HG03045 (cell line): Measurements from ENCODE around the gene ASCL5.

Experiments used
- ATAC-seq: cut with Tn5 transposase; IDR thresholded peaks from one replicate; pipeline ENCODE4 v1.9.1; 2021; ENCODE audit warnings: mild to moderate bottlenecking, moderate library complexity; ENCODE audit not compliant: unreplicated experiment

Gene ASCL5

DNA sequence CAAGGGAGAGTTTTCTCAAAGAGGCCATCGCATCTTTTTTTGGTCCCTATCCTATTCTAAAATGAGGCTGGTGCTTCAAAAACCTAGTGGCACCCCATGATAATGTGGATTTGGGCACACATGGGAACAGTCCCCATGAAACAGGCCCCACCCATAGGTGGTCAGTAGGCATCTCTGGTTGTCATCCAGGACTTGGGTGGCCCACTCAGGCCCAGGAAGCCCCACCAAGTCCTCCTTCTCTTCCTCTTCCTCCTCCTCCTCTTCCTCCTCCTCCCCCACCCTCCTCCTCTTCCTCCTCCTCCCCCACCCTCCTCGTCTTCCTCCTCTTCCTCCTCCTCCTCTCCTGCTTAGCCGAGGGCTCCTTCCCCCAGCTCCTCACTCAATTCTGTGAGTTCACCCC, 15.3 kb downstream of the ASCL5 start:
- ATAC-seq = no peak

GRCh38 chr1:201111156-201111555, 15.8 kb downstream of the ASCL5 start:
- no peak for ATAC-seq

DNA sequence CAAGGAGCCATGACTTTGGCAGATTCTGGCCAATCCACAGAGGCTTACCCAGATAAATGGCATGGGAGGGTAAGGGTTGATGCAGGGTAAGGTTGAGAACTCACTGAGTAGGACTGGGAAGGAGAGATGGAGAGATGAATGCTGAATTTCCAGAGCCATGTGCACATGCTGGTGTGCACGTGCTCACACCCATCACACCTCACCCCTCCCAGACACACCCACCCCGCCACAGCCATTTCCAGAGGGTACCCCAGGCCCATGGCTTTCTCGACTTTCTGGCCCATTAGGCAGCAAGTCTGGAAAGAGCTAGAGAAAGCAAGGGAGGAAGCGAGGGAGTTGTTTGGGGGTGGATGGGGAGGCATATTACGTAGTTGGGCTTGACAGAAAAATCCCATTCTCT, 16.4 kb downstream of the ASCL5 start:
- ATAC-seq = no peak

- ATAC-seq = no peak
Measured at GRCh38 chr1:201110138-201110537, 16.8 kb downstream of the ASCL5 start.

DNA sequence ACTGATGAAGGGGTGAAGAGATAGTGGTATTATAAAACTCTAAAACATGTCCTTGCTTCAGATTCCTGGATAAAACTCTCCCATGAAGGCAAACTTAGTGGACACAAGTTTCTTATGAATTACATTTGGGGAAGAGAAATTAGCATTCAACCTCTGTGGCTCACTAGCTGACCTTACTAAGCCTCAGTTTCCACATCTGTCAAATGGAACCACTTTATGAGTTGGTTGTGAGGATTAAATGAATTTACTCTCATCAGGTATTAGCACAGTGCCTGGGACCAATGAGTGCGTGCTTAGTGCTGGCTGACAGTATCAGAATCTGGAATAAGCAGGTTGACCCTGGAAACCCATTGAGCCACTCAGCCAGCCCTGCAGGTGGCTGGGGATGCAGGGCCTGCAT, 17.3 kb downstream of the ASCL5 start:
- ATAC-seq = no peak

DNA sequence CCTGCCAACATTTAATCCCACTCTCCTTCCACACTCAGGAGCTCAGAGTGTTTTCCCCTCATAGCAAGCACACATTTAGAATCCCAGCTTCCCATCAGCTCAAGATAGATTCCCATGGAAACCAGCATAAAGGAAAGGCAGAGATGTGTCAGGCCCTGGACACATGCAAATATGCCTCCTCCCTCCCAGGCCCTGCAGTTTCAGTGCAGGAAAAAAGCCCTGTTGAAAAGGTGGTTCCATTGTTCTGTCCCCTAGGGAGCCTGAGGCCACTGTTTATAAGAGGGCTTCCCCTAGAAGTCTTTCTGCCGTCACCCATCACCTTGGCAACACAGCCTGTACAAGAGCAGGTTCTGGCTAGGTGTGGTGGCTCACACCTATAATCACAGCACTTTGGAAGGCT, 18.4 kb downstream of the ASCL5 start:
- no peak for ATAC-seq

DNA sequence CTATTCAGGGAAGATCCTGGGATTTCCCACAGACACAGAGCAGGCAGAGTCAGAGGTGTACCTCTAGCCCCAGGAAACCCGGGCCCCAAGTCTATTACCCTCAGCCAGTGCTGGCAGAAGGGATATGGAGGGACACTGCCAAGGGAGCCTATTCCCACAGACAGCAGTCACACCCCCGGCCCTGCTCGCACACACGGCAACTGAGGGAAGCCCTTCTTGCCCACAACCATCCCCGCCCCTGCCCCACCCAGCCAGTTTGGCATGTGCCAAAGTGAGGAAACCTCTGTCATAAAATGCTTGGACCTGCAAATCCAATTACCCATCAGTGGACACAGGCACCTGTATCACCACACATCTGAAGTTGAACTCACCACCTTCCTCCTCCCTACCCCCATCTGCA, 21.3 kb downstream of the ASCL5 start:
- no peak for ATAC-seq

DNA sequence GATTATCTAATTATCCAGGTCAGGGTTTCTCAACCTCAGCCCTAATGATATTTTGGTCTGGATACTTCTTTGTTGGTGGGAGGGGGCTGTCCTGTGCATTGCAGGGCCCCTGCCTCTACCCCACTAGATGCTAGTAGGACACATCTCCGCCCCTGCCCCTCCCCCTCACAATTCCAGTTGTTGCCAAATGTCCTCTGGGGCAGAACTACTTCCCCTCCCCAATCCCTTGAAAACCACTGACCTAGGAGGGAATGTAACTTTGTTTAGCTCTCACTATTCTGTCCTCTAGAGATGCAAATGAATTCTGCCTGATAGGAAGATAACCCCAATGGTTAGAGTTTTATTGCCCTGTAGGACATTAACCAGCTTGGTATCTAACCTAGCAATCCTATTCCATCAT, 22.8 kb downstream of the ASCL5 start:
- ATAC-seq = no peak

GRCh38 chr1:201103666-201104065, 23.3 kb downstream of the ASCL5 start:
- no peak for ATAC-seq

GRCh38 chr1:201100169-201100930, 26.6 kb downstream of the ASCL5 start:
- ATAC-seq = no peak

- no peak for ATAC-seq
Measured at GRCh38 chr1:201098992-201099677, 27.8 kb downstream of the ASCL5 start.

GRCh38 chr1:201096977-201097856, 29.8 kb downstream of the ASCL5 start:
- ATAC-seq = no peak

- ATAC-seq = no peak
Measured at GRCh38 chr1:201096041-201096461, 30.9 kb downstream of the ASCL5 start.

GRCh38 chr1:201095581-201095980, 31.4 kb downstream of the ASCL5 start:
- ATAC-seq = no peak

- no peak for ATAC-seq
Measured at GRCh38 chr1:201094832-201095231, 32.2 kb downstream of the ASCL5 start.

DNA sequence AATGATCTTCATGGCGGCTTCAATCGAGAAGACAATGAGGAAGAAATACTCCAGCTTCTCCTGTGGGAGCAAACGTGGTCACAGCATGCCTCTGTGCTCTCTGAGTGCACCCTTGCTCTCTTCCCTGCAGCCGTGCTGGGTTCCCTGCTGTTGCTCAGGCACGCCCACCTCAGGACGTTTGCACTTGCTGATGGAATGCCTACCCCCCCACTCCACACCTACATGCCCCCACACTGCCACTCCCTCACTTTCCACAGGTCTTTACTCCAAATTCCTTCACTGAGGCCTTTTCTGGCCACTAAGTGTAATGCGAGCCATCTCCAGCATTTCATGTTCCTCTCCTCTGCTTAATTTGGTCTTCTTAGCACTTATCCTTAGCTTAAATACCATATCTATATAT, 33.0 kb downstream of the ASCL5 start:
- ATAC-seq = no peak

GRCh38 chr1:201093561-201093960, 33.4 kb downstream of the ASCL5 start:
- no peak for ATAC-seq

- ATAC-seq = no peak
Measured at GRCh38 chr1:201092738-201093137, 34.2 kb downstream of the ASCL5 start.

GRCh38 chr1:201091256-201091655, 35.7 kb downstream of the ASCL5 start:
- ATAC-seq = no peak

DNA sequence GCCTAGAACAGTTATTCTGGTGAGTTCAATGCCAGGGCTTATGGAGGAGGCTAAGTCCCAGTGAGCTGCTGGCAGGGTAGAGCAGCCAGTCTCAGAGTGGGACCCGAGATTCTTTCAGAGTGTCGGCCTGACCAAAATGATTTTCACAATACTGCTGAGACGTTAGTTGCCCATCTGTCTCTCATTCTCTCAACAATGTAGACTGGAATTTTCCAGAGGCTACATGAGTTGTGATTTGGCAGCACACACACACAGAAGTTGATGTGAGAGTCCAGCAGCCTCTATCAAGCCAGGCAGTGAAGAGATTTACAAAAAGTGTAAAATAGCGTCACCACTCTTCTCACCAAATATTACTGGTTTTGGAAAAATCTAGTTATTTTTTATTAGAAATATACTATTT, 36.4 kb downstream of the ASCL5 start:
- no peak for ATAC-seq

GRCh38 chr1:201089596-201089995, 37.4 kb downstream of the ASCL5 start:
- ATAC-seq = no peak
